K562 (cell line): ENCODE data around the gene SIRT2.

ENCODE experiments used
- CTCF ChIP-seq, 3 experiments: IDR thresholded peaks in 2 of 3; conservative IDR thresholded peaks in 1 of 3; 2 replicates each; pipeline ENCODE4 v1.5.1; 2011 to 2012; ENCODE audit warnings: low read length in 3 of 3, mild to moderate bottlenecking in 3 of 3, control low read depth in 2 of 3, improper control_type of control experiment in 1 of 3, inconsistent platforms in 1 of 3, low read depth in 1 of 3, mixed read lengths in 1 of 3, moderate library complexity in 1 of 3; ENCODE audit not compliant: insufficient read depth in 2 of 3
- HNRNPK ChIP-seq: fragments of 200-400 bp; formaldehyde crosslinking; IDR thresholded peaks from one replicate; pipeline ENCODE4 v1.6.1; 2018; ENCODE audit warnings: mild to moderate bottlenecking, low read depth, low read length; ENCODE audit not compliant: poor library complexity, severe bottlenecking
- MAX ChIP-seq: sonication (generic); formaldehyde crosslinking; IDR thresholded peaks from 2 replicates; pipeline ENCODE4 v1.9.0; 2022; ENCODE audit warnings: mild to moderate bottlenecking, missing genetic modification reagents
- MTA2 ChIP-seq: fragments of 450-650 bp; IDR thresholded peaks from 2 replicates; pipeline ENCODE4 v1.6.1; 2016; ENCODE audit warnings: low read depth
- MXI1 ChIP-seq: IDR thresholded peaks from 2 replicates; pipeline ENCODE4 v1.6.1; 2011; ENCODE audit warnings: low read depth, mild to moderate bottlenecking, improper control_type of control experiment, low read length
- PRPF4 ChIP-seq: fragments of 200-400 bp; formaldehyde crosslinking; IDR thresholded peaks from one replicate; pipeline ENCODE4 v1.6.1; 2017; ENCODE audit warnings: low read length, low read depth, mild to moderate bottlenecking; ENCODE audit not compliant: insufficient read depth, poor library complexity, severe bottlenecking
- TRIM24 ChIP-seq, 2 experiments: fragments of 450-650 bp; IDR thresholded peaks; 2 replicates each; pipeline ENCODE4 v1.6.1; 2016

- TF ChIP-seq CTCF (IDR thresholded peaks at IDR 0.05 in 2 of 3, conservative IDR thresholded peaks at IDR 0.05 in 1 of 3; ENCODE audit: insufficient read depth in 2 of 3, low read depth in 1 of 3, low read length in 3 of 3) (no peak), HNRNPK (no peak), MAX (CRISPR knock-in tag) (no peak), TRIM24 (IDR thresholded peaks at IDR 0.05) (no peak), MXI1 (no peak), PRPF4 (no peak), MTA2 (no peak)
These were observed 40.5 kb upstream of the SIRT2 start for GRCh38 chr19:38939957-38940356.
